HG03025 (cell line): ENCODE measurements around the gene FUBP1.
"Not testable (repeated sequence)": the region's sequence is repeated elsewhere in the genome, so short reads cannot be mapped to it uniquely, and the experiment has no call there.

Experiments used
- ATAC-seq: cut with Tn5 transposase; IDR thresholded peaks from one replicate; pipeline ENCODE4 v1.9.1; 2021; ENCODE audit warnings: mild to moderate bottlenecking, moderate library complexity; ENCODE audit not compliant: unreplicated experiment, low FRiP score

Gene FUBP1

DNA sequence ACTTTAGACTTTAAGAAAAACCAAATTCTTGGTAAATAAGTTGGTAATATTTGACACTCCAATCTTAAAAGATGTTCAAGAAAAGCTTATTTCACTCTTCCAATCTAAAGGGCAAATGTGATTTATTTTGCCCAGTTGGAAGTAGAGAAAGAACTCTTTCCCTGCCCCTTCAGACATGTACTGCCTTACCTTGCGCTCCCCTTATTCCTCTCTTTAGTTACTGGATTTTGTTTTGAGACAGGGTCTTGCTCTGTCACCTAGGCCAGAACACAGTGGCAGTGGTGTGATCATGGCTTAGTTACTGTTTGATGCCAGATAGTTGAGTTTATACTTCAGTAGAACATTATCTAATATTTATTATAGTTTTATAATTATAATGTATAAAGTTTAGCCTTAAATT is 27.5 kb downstream of the FUBP1 start:
- no peak for ATAC-seq

DNA sequence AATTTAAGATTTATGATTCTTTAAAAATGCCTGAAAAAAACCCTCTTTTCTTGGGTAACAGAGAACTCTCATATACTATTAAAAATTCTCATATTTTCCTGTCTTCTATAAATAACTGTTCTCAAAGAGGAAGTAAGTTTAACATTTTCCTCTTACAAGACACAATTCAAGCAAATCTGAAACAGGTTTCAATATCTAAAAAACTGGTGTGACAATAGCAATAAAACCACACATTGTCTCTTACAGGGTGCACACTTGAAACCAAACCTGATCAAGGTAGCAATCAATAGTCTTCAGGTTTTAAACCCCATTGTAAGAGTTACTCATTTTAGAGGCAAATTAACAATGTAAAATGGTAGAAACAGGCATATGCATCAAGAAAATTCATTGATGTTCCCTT is 28.0 kb downstream of the FUBP1 start:
- ATAC-seq, result peak; percentile 70

DNA sequence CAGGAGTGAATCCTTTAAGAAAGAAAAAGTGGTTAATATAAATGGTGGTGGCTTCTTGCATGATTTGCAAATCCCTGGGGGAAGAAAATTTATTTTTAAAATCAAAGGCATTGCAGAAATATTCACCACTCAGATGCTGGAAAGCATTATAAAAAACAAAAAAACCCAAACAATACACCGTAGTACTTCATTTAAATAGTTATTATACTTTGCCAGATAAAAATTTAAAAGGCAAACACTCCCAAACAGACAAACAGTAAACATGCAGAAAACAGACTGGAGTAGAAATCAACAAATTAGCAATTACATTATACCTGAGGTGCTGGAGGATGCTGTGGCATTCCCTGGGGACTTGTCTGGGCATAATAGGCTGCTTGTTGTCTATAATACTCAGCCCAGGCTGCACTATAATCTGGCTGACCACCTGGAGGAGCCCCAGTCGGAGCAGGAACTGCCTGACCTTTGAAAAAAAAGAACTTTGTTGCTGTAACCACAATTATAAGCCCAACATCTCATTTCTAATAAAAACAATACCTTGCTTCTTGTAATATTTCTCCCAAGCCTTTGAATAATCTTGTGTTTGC is 29.9 kb downstream of the FUBP1 start:
- ATAC-seq, result no peak

DNA sequence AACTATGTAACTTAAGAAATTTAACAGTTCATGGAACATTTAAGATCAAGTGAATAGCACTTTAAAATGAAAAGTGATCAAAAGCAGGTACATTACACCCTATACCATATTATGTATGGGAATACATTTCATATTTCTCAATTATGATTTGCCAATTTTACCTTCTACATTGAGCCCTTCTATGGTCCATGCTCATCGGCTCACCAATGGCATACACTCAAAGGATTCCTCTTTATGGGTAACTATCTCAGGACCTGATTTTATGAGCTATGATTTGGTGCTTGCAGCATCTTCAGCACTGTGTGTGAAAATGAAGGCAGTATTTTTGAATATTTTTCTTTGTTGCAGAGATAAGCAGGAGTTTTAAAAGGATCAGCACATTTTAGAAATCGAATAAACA is 33.5 kb downstream of the FUBP1 start:
- ATAC-seq, result no peak

DNA sequence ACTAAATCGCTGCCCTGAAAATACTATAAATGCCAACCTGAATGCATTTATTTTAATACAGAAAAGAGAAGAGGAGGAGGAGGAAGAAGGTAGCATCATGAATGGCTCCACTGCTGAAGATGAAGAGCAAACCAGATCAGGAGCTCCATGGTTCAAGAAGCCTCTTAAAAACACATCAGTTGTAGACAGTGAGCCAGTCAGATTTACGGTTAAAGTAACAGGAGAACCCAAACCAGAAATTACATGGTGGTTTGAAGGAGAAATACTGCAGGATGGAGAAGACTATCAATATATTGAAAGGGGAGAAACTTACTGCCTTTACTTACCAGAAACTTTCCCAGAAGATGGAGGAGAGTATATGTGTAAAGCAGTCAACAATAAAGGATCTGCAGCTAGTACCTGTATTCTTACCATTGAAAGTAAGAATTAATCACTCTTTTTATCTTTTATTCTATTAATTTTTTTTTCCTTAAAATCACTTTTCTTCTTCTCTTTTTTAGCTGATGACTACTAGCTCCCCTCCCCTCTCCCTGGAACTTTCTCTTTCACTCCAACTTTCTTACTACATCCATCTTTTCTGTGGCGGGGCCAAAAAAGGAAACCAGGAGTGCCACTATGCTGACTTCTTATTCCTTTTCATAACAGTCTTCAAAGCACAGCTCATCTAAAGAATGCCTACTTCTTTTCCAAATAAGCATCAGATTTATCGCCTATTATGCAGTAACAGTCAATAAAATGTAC is 36.3 kb downstream of the FUBP1 start:
- ATAC-seq, result no peak

DNA sequence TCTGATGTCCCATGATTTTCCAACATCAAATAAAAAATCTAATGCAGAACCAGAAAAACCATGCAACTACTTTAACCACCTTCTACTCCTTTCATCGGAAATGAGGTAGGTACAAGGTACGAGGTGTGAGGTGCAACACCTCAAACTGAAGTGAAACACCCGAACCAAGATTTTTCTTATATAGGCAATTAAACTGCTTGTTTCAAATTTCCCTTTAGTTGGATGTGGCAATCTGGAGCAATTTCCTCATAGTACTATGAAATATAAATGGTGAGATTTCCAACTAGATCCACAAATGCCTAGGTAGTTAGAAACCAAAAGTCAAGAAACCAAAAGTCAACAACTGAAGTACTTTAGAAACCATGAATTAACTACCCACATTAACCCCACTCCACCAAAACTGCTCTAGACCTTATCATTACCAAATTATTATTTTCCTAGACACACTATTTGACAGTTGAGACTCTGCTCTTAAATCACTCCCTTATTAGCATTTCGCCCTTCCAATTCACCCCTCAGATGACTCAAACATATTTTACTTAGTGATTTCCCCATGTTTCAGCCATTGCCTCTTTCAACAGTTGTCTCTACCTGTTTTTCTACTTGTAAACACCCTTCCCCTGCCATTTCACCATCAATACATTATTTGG is 37.8 kb downstream of the FUBP1 start:
- ATAC-seq, result no peak

DNA sequence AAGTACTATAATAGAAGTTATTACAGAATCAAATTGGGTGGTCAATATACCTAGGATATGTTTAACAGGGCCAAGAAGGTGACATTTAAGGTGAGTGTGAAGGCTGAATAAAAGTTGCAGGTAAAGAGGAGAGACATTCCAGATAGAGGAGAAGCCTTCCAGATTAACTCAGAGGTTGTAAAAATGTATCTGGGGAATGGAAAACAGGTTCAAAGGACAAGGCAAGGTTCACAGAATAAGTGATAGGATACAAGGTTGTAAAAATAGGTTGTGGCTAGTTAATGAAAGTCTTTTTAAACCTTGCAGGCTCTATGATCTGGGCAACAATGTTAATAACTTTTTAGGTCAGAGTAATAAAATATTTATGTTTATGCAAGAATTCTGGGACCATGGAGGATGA is 40.2 kb downstream of the FUBP1 start:
- ATAC-seq, result no peak

DNA sequence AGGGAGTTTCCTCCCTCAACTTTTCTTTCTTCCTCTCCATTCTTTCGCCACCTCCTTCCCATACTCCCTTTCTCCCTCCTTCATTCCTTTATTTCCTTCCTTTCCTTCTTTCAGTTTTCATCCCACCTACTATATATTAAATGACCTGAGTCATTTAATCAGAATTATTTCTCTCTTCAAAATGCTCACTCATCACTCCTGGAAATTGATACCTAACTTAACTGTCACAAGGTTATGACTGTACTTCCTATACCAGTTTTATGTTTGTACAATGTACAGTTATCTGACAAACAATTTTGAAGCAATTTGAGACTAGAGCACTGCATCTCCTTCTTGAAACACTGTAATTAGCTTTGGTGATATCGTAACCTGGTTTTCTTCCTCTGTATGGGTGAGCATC is 49.1 kb downstream of the FUBP1 start:
- ATAC-seq, result no peak

DNA sequence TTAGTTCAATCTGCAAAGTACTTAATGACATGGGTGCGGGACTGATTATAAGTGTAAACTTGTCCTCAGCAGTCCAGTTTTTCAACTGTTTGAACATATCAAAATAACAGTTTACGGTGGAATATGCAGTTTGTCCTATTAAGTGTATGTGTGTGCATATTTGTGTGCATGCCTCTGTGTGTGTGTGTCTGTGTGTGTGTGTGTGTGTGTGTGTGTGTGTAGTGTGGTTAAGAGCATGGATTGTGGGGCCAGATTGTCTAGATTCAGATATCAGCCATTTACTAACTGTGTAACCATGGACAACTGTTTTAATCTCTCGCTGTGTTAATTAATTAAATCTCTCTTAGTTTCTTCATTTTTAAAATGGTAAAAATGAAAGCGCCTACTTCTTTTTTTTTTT is 51.5 kb downstream of the FUBP1 start:
- no peak for ATAC-seq

DNA sequence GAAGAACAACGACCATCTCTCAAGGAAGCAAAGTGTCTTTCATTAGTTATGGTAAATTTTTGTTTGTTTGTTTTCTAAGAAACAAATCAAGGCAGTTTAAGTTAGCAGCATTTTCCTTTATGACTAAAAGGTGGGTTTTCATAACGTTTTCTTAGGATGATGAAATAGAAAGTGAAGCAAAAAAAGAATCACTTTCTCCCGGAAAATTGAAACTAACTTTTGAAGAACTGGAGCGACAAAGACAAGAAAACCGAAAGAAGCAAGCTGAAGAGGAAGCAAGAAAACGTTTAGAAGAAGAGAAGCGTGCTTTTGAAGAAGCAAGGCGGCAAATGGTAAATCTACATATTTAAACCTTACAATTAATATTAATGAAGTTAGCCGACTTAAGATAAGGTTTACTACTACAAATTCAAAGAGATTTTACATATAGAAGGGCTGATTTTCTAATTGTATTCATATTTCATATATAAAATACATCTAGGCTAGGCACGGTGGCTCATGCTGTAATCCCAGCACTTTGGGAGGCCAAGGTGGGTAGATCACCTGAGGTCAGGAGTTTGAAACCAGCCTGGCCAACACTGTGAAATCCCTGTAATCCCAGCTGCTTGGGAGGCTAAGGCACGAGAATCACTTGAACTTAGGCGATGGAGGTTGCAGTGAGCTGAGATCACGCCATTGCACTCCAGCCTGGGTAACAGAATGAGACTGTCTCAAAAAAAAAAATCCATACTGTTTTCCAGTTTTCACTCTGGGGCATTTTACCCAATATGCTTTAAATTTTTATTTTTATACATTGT is 52.1 kb downstream of the FUBP1 start:
- ATAC-seq, result no peak

DNA sequence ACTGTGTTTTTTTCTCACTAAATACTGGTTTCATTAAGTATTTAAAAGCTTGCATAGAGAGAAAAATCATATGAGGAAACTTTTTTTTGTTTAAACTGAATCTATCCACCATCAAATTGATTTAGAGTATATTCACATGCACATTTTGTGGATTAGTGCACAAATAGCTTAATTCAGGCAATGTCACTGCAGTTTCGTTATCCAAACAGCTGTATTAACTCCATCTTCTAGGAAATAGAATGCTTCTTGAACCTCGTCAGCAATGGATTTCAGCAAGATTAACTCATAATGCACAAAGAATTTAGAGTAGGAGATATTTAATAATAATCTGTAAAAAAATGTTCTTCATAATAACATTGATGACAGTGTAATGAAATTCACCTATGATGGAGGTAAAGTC is 52.9 kb downstream of the FUBP1 start:
- ATAC-seq, result no peak

DNA sequence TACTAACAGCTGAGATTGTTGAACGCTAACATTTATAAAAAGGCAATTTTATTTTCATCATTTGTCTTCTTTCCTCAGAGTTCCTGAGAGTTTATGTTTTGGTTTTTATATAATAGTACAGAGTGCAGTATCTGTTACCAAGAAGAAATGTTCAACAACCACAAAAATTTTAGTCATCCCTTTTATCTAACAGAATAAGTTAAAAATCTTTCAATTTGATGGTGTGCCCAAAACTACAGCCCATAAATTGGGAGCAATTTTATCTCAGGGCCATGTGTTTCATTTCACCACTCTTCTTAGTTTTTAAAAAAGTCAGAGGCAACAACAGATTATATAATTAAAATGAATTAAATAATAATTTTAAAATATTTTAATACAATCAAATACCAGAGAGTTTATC is 53.4 kb downstream of the FUBP1 start:
- ATAC-seq, result no peak

DNA sequence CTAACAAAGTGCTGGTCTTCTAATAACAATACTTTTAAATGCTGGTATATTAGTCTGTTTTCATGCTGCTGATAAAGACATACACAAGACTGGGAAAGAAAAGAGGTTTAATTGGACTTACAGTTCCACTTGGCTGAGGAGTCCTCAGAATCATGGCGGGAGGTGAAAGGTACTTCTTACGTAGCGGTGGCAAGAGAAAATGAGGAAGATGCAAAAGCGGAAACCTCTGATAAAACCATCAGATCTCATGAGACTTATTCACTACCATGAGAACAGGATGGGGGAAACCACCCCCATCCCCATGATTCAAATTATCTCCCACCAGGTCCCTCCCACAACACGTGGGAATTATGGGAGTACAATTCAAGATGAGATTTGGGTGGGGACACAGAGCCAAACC is 60.0 kb downstream of the FUBP1 start:
- ATAC-seq, result not testable (repeated sequence)

DNA sequence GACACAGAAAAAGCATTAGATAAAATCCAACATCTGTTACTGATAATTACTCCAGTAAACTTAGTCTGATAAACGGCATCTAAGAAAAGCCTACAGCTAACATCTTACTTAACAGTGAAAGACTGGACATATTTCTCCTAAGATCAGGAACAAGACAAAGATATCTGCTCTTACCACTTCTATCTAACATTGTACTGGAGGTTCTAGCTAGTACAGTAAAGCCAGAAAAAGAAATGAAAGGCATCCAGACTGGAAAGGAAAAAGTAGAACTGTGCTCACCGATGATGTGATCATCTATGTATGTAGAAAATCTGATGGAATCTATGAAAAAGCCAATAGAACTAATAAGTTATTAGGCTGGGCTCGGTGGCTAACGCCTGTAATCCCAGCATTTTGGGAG is 68.8 kb downstream of the FUBP1 start:
- no peak for ATAC-seq

DNA sequence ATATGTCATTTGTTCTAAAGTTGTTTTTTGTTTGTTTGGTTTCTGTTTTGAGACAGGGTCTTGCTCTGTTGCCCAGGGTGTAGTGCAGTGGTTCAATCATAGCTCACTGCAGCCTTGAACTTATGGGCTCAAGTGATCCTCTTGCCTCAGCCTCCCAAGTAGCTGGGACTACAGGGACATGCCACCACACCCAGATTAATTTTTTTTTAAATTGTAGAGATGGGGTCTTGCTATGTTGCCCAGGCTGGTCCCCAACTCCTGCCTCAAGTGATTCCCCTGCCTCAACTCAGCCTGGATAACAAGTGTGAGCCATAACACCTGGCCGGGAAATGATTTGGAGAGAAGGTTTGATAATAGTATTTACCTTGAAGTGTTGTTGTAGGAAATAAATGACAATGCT is 72.2 kb downstream of the FUBP1 start:
- no peak for ATAC-seq

DNA sequence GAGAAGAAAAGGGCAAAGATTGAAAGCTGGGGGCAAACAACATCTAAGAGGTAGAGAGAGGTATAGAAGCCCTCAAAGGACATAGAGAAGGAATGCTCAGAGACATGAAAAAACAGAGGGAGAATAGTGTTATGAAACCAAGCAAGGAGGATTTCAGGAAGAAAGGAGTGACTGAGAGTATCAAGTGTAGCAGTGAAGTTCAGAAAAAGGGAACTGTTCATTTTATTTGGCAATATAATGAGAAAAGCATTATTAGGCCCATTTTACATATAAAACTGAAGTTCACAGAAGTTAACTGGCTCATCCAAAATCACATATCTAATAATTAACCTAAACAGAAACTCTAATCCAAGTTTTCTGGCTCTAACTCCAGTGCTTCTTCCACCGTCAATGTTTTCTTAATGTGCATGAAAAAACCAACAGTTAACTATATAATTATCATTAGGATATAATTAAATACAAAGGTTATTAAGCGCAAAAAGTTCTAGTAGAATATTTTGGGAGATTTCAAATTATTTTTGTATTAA is 72.8 kb downstream of the FUBP1 start:
- no peak for ATAC-seq

DNA sequence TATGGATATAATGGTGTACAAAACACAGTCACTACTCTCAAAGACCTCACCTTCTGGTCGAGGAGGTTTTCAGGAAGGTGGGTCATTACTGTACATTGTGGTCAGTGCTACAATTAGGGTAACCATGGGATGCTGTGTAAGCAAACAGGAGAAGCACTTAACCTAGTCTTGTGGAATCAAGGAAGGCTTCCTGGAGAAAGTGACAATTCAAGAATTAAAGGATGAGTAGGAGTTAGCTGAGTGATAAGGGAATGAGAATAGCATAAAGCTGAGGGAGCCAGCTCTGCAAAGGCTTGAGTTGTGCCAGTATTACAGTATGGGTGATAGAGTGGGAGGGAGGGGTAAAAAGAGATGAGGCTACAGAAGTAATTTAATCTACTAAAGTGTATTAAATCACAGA is 73.3 kb downstream of the FUBP1 start:
- no peak for ATAC-seq

DNA sequence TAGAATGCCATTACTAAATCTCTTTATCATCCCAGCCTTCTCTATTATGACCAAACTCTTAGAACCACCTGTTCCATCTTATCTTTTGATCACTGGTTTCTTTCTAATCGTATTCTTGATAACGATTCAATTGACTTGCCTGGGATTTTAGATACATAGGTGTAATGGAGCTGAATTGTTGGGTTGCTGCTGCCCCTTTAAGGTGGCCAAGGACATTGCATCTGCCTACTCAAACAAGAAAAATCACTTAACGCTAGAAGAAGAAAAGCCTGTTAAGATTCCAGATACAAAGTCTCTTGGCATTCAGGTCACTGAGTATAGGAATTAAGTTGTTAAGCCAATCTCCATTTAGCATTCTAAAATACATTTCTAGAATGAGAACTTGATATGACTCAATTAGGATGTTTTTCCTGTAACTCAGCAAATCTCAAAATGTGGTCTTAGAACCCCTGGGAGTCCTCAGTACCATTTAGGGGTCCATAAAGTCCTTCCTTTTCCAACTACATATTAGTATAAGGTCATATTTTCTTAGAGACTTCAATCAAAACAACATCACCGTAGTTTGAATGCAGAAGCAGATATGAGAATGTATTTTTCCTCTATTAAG is 78.1 kb downstream of the FUBP1 start:
- ATAC-seq, result no peak

DNA sequence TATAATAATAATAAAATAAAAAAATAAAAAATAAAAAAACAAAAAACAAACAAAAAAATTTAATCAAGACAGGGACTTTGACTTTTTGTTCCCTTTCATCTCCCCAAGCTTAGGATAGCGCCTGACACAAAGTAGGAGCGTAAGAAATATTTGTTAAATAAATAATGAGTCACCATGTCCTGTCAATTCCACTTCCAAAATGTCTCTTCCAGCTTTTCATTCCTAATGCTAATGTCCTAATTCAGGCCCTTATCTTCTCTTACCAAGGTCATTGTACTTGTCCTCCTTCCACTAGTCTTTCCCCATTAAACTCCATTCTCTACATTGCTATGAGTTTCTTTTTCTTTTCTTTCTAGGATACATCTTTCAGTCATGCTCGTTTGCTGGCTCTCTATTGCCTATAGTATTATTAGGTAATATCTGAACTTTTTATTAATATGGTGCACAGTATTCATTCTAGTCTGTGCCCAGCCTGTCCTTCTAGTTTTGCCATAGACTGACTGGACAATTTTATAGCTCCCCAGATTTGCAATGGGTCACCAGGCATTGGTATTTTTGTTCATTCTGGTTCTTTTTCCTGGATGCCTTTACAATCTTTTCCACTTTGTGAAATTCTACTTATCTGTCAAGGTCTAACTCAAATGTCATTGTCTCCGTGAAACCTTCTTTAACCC is 79.1 kb downstream of the FUBP1 start:
- ATAC-seq, result no peak
